ENCODE results near the gene NPTN. TPM values are rescaled to one million over a fixed set of nuclear protein-coding genes. Genes with fewer than 3 reads are reported as not detected.
A peak's percentile ranks its signal among the peaks of the same experiment; 100 is the strongest.

The NPTN gene
- total RNA-seq, 1 donor from 2014 or later, result 203 TPM

GRCh38 chr15:73637527-73637926 lies 4.3 kb upstream of the NPTN start:
- no peak for DNase-seq
- no peak for ATAC-seq
- intact Hi-C loops (cut with micrococcal nuclease), result loop anchor here (5.0 kb wide), 2 partner anchors 65 to 75 kb away; no protein-coding TSS in a partner anchor

GRCh38 chr15:73633991-73634495 lies 854 bp upstream of the NPTN start:
- intact Hi-C loops (cut with micrococcal nuclease), result no loop called here
- no peak for ATAC-seq

GRCh38 chr15:73632670-73633058 lies 525 bp downstream of the NPTN start:
- DNase-seq (no peak), ATAC-seq (peak; percentile 2)
- intact Hi-C loops (cut with micrococcal nuclease), result no loop called here

More at GRCh38 chr15:73633991-73634495, 854 bp upstream of the NPTN start:
- no peak for DNase-seq

- DNase-seq (no peak), ATAC-seq (peak; percentile 70)
- intact Hi-C loops (cut with micrococcal nuclease), result no loop called here
These were observed 1.1 kb downstream of the NPTN start for GRCh38 chr15:73631915-73632669.

GRCh38 chr15:73630921-73631362 lies 2.2 kb downstream of the NPTN start:
- intact Hi-C loops (cut with micrococcal nuclease), result no loop called here
- no peak for ATAC-seq
- DNase-seq, result no peak

GRCh38 chr15:73629798-73630429 lies 3.3 kb downstream of the NPTN start:
- no peak for ATAC-seq
- intact Hi-C loops (cut with micrococcal nuclease), result no loop called here

DNA sequence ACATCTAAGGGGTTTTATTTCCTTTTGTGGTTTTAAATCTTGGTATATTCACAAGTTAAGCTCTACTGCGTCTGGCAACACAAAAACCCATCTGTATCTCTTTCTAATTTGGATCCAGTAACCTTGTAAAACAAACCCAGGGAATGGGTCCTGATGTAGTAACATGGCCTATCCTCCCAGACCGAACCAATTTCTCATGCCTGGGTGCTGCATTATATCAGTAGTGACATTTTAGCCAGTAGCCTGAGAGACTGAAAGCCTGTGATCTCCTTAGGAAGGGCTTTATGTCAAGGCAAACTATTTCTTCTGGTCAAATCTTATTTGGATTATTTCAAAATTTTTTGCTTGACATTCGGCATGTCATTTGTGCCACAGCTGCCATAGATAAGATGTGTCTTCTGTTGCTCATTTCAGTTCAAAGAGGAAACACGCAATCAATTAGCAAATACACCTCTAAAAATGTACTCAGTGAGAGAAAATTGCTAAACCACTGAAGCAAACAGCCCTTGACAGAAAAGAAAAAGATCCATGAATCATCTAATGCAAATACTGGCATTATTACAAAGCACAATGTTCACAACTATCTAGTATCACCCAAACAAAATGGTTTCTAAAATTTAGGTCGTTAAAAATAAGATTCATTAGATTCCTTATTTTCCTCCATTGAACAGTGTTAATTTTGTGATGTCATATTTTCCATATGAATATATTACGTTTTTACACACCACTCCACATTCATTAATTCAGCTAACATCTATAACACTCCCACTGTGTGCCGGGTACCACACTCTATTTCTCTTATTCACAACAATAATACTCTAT lies 4.0 kb downstream of the NPTN start:
- DNase-seq (no peak), ATAC-seq (no peak)
- intact Hi-C loops (cut with micrococcal nuclease), result no loop called here

More at GRCh38 chr15:73629798-73630429, 3.3 kb downstream of the NPTN start:
- DNase-seq, result no peak

GRCh38 chr15:73628102-73628501 lies 5.1 kb downstream of the NPTN start:
- ATAC-seq (no peak), DNase-seq (no peak)
- intact Hi-C loops (cut with micrococcal nuclease), result no loop called here

- ATAC-seq (no peak), DNase-seq (no peak)
- intact Hi-C loops (cut with micrococcal nuclease), result no loop called here
These were observed 7.1 kb downstream of the NPTN start for GRCh38 chr15:73626072-73626471.

DNA sequence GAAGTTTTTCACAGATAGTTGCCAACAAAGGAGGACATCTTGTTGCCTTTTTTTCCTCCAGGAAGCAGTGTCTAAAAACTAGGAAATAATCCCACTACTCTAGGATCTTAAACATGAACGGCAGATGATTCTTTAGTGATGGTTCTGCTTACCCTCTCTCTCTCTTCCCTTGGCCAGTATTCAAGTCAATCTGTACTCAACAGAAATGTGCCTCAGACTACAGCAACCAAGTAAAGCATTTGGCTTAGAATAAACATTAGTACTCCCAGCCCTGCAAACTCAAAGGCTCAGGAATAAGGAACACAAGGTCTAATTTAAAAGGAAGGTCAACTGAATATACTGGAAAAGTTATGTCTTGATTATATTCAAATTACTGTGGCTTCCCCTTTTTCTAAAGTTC lies 8.7 kb downstream of the NPTN start:
- peak; percentile 70 for ATAC-seq
- no peak for DNase-seq
- intact Hi-C loops (cut with micrococcal nuclease), result no loop called here

DNA sequence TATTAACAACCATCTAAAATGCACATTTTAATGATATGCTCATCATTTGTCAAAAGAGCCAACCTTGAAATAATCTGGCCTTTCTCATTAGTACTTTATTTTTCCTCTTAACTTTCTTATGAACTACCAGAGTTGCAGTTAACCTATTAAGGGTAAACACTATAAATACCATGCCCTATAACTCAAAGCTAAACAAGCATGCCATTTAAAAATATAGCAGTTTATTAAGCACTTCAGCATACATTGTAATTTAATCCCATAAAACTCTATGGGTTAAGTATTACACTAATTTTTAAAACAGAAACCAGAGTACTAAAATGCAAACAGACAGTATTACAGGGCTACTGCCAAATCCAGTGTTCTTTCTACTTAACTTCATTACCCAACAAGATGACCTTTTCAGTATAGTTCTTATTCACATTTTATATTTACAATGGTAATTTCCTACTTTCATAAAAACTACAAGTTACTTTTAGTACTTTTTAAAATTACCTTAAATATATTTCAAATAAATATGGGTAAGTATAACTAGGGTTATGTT lies 11.8 kb downstream of the NPTN start:
- intact Hi-C loops (cut with micrococcal nuclease), result no loop called here
- ATAC-seq, result no peak
- no peak for DNase-seq

- DNase-seq, result no peak
- no peak for ATAC-seq
- intact Hi-C loops (cut with micrococcal nuclease), result no loop called here
These were observed 13.1 kb downstream of the NPTN start for GRCh38 chr15:73620078-73620477.

- ATAC-seq, result no peak
- intact Hi-C loops (cut with micrococcal nuclease), result no loop called here
These were observed 15.3 kb downstream of the NPTN start for GRCh38 chr15:73617913-73618312.

DNA sequence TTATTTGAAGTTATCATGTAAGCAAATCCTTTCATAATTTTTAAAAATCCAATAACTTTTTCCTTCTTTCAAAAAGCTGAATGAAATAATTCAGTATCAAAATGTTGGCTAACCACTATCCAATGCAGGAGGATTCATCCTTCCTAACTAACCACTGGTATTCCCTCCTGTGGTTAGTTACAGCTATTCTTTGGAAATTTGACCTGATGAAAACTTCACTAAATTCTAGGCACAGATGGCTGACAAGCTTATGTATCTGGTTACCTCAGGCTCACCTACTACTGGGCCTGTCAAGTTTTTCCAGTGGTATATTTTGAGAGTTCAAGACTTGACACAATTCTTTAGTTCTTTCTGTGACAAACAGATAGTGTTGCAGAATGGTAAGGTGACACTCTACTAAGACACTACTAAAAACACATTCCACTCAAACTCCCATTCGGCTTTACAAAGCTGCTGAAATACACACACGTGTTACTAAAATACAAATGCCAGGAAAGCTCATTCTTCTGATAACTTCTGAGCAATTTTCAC lies 15.8 kb downstream of the NPTN start:
- DNase-seq, result no peak
- no peak for ATAC-seq
- intact Hi-C loops (cut with micrococcal nuclease), result no loop called here

More at GRCh38 chr15:73617913-73618312, 15.3 kb downstream of the NPTN start:
- DNase-seq, result no peak

GRCh38 chr15:73608941-73609340 lies 24.2 kb downstream of the NPTN start:
- DNase-seq (no peak), ATAC-seq (no peak)
- intact Hi-C loops (cut with micrococcal nuclease), result no loop called here

DNA sequence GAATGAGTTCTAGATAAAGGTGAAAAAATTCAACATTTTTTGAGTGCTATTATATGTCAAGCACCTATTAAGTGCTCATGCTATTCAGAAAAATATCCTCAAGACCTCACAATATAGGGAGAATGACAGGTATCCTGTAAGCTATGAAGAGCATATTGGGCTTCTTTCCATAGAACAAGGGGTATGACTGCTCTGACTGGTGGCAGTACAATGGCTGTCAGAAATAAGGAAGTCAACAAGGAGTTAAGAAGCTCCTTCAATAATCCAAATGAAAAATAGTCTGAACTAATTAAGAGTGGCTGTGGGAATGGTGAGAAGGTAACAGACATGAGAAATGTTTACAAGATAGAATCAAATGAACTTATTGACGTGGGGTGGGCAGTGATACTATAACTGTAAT lies 24.7 kb downstream of the NPTN start:
- intact Hi-C loops (cut with micrococcal nuclease), result no loop called here
- no peak for DNase-seq
- no peak for ATAC-seq

- no peak for DNase-seq
- ATAC-seq, result no peak
- intact Hi-C loops (cut with micrococcal nuclease), result no loop called here
These were observed 25.3 kb downstream of the NPTN start for GRCh38 chr15:73607843-73608242.

DNA sequence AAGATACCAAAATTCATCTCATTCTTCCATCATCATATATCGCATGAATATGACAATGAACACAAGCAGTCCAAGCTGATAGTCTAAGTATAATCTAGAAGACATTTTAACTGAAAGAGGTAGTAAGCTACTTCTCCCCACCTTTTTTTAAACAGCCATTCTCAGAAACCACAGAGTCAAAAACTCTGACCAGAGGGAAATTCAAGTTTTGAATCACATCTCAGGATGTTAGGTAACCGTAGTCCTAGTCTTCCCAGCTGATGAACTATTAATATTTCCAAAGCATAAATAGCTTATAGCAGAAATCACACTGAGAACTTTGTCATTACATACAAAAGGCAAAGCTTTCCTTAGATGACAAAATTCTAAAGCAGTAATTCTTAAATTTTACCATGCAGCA lies 25.8 kb downstream of the NPTN start:
- ATAC-seq, result no peak
- no peak for DNase-seq
- intact Hi-C loops (cut with micrococcal nuclease), result no loop called here

DNA sequence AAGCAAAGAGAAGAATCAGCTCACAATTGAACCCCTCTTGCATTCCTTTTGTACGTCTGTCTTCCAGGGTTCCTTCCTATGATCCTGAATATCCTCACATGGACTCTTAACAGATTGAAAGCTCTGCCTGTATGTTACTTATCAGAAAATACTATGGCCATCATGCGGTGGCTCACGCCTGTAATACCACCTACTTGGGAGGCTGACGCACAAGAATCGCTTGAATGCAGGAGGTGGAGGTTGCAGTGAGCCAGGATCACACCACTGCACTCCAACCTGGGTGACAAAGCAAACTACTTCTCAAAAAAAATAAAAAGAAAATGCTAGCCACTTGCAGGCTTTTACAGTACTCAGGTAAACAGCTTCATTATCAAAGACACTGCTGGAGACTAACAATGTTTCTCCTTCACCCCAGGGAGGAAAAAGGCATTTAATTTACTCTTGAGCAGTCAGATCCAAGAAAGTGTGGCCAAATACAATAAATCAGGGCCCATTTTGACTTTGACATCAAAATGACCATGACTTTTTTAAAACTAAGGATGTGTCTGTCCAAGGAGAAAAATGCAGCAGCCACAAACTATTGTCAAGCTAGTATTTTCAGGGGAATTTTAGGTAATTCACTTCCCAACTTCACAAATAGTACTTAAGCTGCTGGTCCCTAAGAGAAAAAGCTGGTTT lies 27.3 kb downstream of the NPTN start:
- no peak for DNase-seq
- intact Hi-C loops (cut with micrococcal nuclease), result no loop called here
- no peak for ATAC-seq
